Midbrain (tissue), 1 donor: Measurements from ENCODE around the gene WT1.
"Not testable (repeated sequence)": the region's sequence is repeated elsewhere in the genome, so short reads cannot be mapped to it uniquely, and the experiment has no call there.

Source experiments
- DNase-seq: peaks from one replicate; lab custom pipeline; 2025; lab: John Stamatoyannopoulos, UW

Gene WT1

GRCh38 chr11:32387411-32387810 lies 47.9 kb downstream of the WT1 start:
- no peak for DNase-seq

DNA sequence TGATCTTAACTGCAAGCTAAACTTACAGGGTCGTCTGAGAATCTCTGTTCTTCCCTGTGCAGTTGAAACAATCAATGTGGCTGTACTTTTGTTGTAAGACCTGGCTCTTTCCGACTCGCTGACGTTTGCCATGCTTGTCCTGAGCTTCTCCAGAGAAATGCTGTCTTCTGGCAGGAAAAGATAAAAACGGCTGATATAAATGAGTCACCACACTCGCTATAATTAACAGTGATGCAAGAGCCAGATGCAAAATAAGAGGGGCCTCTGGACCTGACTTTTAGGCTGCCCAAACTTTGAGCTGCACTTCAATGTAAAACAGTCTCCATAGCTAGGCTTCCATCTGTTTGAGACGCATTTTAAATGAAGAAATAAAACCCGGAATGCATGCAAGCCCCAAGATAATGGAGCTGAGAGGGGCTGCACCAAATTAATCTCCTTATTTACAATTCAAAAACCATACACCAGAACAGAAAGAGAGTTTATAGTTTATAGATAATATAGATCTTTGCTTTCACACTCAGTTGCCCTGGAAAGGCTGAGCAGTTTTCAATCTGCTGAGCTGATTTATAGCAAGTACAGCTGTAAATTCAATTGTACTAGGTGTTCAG lies 48.5 kb downstream of the WT1 start:
- no peak for DNase-seq

DNA sequence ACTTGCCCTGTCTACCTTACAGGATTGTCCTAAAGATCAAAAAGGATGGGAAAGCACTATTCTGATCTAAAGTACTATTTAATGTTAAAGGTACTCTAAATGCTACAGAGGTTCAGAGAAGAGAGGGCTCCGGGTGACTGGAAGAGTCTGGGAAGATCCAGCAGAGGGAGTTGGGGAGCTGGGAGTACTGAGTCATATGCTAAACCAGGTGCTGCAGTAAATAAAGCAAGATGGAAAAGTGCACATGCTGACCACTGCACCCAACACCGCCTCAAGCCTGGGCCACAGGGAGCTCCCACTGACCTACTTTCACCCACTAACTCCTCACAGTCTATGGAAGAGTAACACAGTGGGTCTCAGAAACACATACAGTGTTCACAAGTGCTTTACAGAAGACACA lies 49.3 kb downstream of the WT1 start:
- DNase-seq, result no peak

GRCh38 chr11:32382339-32383049 lies 52.8 kb downstream of the WT1 start:
- no peak for DNase-seq

GRCh38 chr11:32381179-32381578 lies 54.2 kb downstream of the WT1 start:
- no peak for DNase-seq

DNA sequence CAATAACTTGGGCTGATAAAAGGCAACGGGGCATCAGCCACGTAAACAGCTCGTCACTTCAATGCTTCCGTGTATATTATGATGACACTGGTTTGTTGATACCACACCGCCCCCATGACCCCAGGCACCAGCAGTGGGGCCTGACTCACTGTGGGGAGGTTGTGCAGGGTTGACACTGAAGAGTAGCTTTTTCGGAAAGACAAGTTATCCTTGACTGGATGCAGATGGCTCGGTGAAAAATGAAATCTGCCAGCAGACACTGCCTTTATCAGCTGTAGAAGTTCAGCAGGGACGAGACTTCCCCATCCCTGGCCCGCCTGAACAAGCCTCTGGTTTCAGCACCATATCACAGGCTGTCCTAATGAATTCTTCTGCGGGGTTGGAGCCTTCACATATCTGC lies 55.6 kb downstream of the WT1 start:
- no peak for DNase-seq

GRCh38 chr11:32375826-32376225 lies 59.5 kb downstream of the WT1 start:
- DNase-seq, result no peak

DNA sequence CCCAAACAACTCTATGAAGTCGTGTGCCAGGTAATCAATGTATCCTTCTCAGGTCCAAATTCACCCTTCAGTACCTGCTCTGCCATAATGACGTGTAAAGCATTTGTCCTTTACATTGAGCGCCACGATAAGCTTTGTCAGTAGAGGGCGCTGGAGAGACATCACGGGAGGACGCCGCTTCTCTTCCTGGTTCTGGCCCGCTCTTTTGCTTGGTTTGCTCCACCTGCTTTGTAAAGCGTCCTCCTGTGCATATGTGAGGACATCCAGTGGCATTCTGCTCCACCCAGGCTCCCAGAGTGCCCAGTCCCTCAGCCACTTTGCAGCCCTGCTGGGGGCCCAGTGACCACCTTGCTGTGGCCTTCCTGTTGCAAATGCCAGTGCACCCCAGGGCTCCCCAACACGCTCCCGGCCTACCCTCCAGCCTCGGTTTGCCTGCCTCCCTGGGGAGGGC lies 61.1 kb downstream of the WT1 start:
- no peak for DNase-seq

DNA sequence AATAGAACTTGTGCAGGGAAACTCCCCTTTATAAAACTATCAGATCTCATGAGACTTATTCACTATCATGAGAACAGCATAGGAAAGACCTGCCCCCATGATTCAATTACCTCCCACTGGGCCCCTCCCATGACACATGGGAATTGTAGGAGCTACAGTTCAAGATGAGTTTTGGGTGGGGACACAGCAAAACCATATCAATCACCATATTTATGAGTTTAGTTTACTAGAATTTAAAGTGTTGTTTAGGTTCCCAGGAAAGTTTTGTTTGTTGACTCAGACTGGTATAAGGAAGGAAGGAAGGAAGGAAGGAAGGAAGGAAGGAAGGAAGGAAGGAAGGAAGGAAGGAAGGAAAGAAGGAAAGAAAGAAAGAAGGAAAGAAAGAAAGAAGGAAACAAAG lies 65.4 kb downstream of the WT1 start:
- not testable (repeated sequence) for DNase-seq

DNA sequence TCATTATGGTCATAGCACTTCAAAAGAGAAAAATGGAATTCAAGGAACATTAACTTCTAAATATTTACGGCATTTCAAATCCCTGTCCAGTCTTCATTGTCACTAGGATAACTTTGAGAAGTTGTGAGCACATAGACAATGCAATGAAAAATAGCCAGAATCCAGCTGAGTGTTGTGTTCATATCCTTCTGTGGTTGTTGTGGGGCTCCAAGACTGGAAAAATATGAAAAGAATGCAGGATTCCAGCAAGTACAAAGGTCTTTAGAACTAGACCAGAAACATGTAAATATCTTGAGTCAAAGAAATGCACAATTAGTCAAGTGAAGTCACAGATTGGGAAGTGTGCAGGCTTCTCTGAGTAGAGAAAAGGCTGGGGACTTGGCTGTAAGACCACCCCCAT lies 68.7 kb downstream of the WT1 start:
- no peak for DNase-seq

DNA sequence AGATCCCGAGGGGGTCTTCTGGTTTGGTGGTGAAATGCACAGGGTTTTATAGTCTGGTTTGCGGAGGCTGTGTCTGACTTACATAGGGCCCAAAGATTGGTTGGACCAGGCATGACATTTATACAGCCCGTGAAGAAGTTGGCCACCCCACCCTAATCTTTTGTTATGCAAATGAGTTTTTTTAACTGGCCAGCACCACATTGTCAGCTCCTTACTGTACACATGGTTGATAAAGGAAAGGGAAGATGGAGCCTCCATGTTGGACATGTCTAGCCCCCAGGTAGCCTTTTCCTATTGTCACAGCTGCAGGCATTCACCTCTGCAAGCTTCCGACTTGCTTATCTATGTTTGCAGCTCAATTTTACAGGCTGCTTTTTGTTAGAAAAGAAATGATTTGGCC lies 70.1 kb downstream of the WT1 start:
- no peak for DNase-seq

DNA sequence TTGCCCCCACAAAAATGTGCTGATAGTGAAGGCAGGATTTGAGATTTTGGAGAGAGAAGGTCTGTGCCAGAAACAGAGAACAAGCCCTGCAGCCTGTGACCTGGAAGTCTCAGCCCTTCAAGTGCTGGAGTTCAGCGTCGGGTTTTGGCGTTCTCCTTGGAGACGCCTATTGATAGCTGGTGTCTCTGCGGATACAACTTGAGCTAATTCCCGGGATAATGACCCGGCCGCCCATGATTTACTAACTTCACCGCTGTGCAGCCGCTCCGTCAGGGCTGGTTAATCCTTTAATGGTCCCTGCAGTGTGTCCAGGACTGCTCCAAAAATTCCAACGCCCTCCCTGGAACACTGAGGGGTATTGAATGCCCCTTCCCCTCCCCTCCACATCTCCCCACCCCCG lies 76.6 kb downstream of the WT1 start:
- peak; percentile 2 for DNase-seq

GRCh38 chr11:32353884-32354283 lies 81.5 kb downstream of the WT1 start:
- DNase-seq, result no peak

DNA sequence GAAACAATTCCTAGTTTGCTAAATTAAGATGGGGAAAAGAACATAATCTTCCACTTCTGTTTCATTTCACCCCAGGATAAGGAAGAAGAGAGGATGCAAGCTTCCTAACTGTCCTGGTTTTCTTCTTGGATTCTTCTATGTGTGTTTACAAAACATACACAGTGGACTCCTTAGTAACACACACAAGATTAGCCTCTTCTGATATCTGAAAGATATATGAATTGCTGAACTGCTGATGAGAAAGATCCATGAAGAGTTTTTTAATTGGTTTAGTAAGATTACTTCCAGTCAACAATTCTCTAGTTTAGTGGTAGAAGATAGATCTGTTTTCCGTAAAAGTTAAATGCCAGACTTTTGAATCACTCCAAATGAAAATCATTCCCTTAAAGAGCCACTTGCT lies 86.8 kb downstream of the WT1 start:
- DNase-seq, result no peak

GRCh38 chr11:32344946-32345345 lies 90.4 kb downstream of the WT1 start:
- DNase-seq, result no peak

GRCh38 chr11:32343325-32344008 lies 91.9 kb downstream of the WT1 start:
- DNase-seq, result no peak

DNA sequence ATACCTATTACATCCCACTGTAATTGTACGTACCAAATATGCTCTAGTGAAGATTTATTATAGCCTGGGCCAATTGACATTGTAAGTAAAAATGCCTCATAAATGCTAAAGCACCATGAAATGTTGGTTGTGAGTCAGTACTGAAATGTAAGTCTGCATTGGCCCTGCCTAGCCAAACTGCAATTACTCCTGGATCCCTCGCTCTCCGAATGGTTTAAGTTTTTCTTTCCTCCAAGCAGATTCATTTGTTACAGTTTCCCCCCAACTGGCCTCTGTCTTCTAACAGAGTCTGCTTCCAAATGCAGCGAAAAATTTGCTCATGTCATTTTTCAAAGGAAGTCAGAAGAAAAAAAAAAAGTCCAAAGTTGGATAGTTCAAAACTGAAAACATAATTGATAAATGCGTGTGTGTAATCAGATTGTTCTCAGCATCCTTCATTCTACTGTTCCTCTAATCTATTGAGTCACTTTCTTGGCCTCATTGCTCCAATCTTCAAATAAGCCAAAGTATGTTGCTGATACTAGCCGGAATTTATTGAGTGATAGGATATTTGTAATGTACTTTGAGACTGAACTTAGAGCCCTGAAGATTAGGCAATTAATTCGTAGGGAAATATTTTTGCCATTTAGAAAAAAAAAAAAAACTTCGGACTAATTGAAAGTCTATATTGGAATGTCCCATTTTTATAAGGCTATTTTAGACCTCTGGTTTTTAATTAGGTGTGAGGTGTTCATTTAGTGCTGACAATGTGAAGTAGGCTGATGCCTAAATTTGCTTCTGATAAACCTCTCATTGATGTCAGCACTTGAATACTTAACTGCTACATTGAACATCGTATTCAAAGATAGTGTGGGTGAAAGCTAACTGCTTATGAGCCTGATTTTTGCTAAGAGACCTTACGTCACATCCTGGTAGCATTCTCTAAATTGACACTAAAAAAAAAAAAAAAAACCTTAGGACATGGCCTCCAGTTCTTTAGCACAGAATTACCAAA lies 93.4 kb downstream of the WT1 start:
- DNase-seq, result no peak

DNA sequence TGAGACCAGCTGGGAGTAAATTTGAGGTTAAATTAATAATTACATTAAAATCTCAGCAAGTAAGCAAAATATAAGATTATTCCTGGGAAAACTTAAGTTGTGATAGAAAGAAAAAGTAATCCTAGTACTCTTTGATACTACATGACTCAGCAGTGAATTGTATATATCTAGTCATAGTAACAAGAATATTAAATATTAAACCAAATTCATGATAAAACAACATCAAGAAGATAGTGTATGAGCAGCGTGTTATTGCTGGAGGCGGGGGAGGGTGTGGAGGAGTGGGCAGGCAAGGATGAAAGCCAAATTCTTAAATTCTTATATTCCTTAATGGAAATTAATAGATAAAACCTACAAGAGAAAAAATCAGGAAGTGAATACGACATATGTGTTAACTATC lies 95.2 kb downstream of the WT1 start:
- no peak for DNase-seq
